Smooth muscle cell of the brain vasculature (primary cell): ENCODE data around the gene IL22RA1.
A peak's percentile ranks its signal among the peaks of the same experiment; 100 is the strongest.

Source experiments
- DNase-seq: peaks from one replicate; pipeline ENCODE4 v3.0.0-alpha.2; 2012; ENCODE audit warnings: low read depth, low spot score

The IL22RA1 gene

GRCh38 chr1:24114753-24115152, 28.2 kb downstream of the IL22RA1 start:
- no peak for DNase-seq

GRCh38 chr1:24113641-24114033, 29.3 kb downstream of the IL22RA1 start:
- no peak for DNase-seq

- DNase-seq = no peak
These were observed 30.8 kb downstream of the IL22RA1 start, which contains the start of gene MYOM3 for GRCh38 chr1:24111996-24112779. TSS of gene MYOM3 (minus strand) at chr1:24112135. CDS start at chr1:24108636, 3,499 bp downstream.

GRCh38 chr1:24111262-24111995, 31.5 kb downstream of the IL22RA1 start:
- DNase-seq = no peak

- no peak for DNase-seq
These were observed 32.2 kb downstream of the IL22RA1 start for GRCh38 chr1:24110642-24111261.

- no peak for DNase-seq
These were observed 33.1 kb downstream of the IL22RA1 start for GRCh38 chr1:24109686-24110475.

- no peak for DNase-seq
These were observed 33.8 kb downstream of the IL22RA1 start for GRCh38 chr1:24109166-24109483.

GRCh38 chr1:24108334-24109165, 34.4 kb downstream of the IL22RA1 start:
- DNase-seq = no peak

GRCh38 chr1:24107462-24108138, 35.3 kb downstream of the IL22RA1 start:
- DNase-seq = peak; percentile 39

GRCh38 chr1:24105368-24106160, 37.4 kb downstream of the IL22RA1 start:
- no peak for DNase-seq

GRCh38 chr1:24104854-24105253, 38.1 kb downstream of the IL22RA1 start:
- DNase-seq = no peak

- no peak for DNase-seq
These were observed 39.1 kb downstream of the IL22RA1 start for GRCh38 chr1:24103879-24104278.

- no peak for DNase-seq
These were observed 39.5 kb downstream of the IL22RA1 start for GRCh38 chr1:24103408-24103807.

GRCh38 chr1:24102961-24103360, 40.0 kb downstream of the IL22RA1 start:
- no peak for DNase-seq

- no peak for DNase-seq
These were observed 40.9 kb downstream of the IL22RA1 start for GRCh38 chr1:24101796-24102586.

- no peak for DNase-seq
These were observed 41.8 kb downstream of the IL22RA1 start for GRCh38 chr1:24100945-24101737.

GRCh38 chr1:24098943-24099638, 43.8 kb downstream of the IL22RA1 start:
- DNase-seq = no peak
